HG03354 (cell line): ENCODE results near the gene MALAT1.
"Not testable (repeated sequence)": the region's sequence is repeated elsewhere in the genome, so short reads cannot be mapped to it uniquely, and the experiment has no call there.

Experiments used
- ATAC-seq: cut with Tn5 transposase; IDR thresholded peaks from one replicate; pipeline ENCODE4 v1.9.1; 2021; ENCODE audit warnings: mild to moderate bottlenecking; ENCODE audit not compliant: unreplicated experiment, poor library complexity, severe bottlenecking

Gene MALAT1

GRCh38 chr11:65497141-65498041 is 1.5 kb upstream of the MALAT1 start:
- peak; percentile 53 for ATAC-seq

- no peak for ATAC-seq
Measured at GRCh38 chr11:65498042-65498726, 661 bp upstream of the MALAT1 start.

- no peak for ATAC-seq
Measured at GRCh38 chr11:65498727-65498976, 193 bp upstream of the MALAT1 start.

GRCh38 chr11:65499713-65500386 is 1.0 kb downstream of the MALAT1 start:
- no peak for ATAC-seq

- ATAC-seq: no peak
Measured at GRCh38 chr11:65500387-65501185, 1.7 kb downstream of the MALAT1 start.

GRCh38 chr11:65501186-65501471 is 2.3 kb downstream of the MALAT1 start:
- ATAC-seq: no peak

- ATAC-seq: no peak
Measured at GRCh38 chr11:65501472-65502273, 2.8 kb downstream of the MALAT1 start.

- no peak for ATAC-seq
Measured at GRCh38 chr11:65502274-65502554, 3.4 kb downstream of the MALAT1 start.

GRCh38 chr11:65502555-65503367 is 3.9 kb downstream of the MALAT1 start:
- no peak for ATAC-seq

GRCh38 chr11:65503368-65503948 is 4.6 kb downstream of the MALAT1 start:
- ATAC-seq: no peak

- ATAC-seq: no peak
Measured at GRCh38 chr11:65503949-65504673, 5.3 kb downstream of the MALAT1 start.

- no peak for ATAC-seq
Measured at GRCh38 chr11:65504674-65505465, 6.0 kb downstream of the MALAT1 start.

- no peak for ATAC-seq
Measured at GRCh38 chr11:65505466-65506289, 6.8 kb downstream of the MALAT1 start.

- no peak for ATAC-seq
Measured at GRCh38 chr11:65506290-65506771, 7.5 kb downstream of the MALAT1 start.

GRCh38 chr11:65506772-65507505 is 8.1 kb downstream of the MALAT1 start:
- ATAC-seq: peak; percentile 39

- ATAC-seq: not testable (repeated sequence)
Measured at GRCh38 chr11:65512311-65512710, 13.5 kb downstream of the MALAT1 start.
